Vagina (tissue), 2 donors: ENCODE measurements around the gene MED12L. TPM values are rescaled to one million over a fixed set of nuclear protein-coding genes. Genes with fewer than 3 reads are reported as not detected.

Source experiments
- DNase-seq, 2 donors: peaks; one replicate each; pipeline ENCODE4 v3.0.0-alpha.2; 2017; ENCODE audit errors: extremely low spot score in 2 of 2
- H3K27ac ChIP-seq: fragments of 200-600 bp; sonication (generic); one replicate; pipeline ENCODE4 v1.5.1; 2019
- H3K27me3 ChIP-seq: fragments of 200-600 bp; sonication (generic); one replicate; pipeline ENCODE4 v1.5.1; 2019
- H3K36me3 ChIP-seq, 2 donors: fragments of 200-600 bp; sonication (generic); one replicate each; pipeline ENCODE4 v1.5.1; 2017 to 2019
- H3K4me1 ChIP-seq: fragments of 200-600 bp; sonication (generic); one replicate; pipeline ENCODE4 v1.5.1; 2019
- H3K4me3 ChIP-seq, 2 donors: fragments of 200-600 bp; sonication (generic); 1 replicate in 1 of 2; 2 replicates in 1 of 2; pipeline ENCODE4 v1.5.1; 2016 to 2019
- H3K9me3 ChIP-seq: fragments of 200-600 bp; sonication (generic); one replicate; pipeline ENCODE4 v1.5.1; 2019
- POLR2A ChIP-seq, 2 donors: fragments of 450-650 bp; IDR thresholded peaks; one replicate each; pipeline ENCODE4 v1.6.1; 2017; ENCODE audit warnings: antibody characterized with exemption in 2 of 2, mild to moderate bottlenecking in 2 of 2, moderate library complexity in 2 of 2
- POLR2AphosphoS5 ChIP-seq, 2 donors: sonication (generic); formaldehyde crosslinking; IDR thresholded peaks; one replicate each; pipeline ENCODE4 v1.9.0; 2017; ENCODE audit warnings: antibody characterized with exemption in 2 of 2, mild to moderate bottlenecking in 2 of 2, low read depth in 1 of 2; ENCODE audit not compliant: insufficient read depth in 1 of 2
- intact Hi-C: fragments of 100-400 bp; cut with DNase I; formaldehyde crosslinking; loops from one replicate; pipeline ENCODE4 v1.15.1; 2023
- total RNA-seq: library from RNA; depleted of rRNA; stranded (reverse); fragments of >200 nt; gene quantifications from one replicate; pipeline ENCODE4 v1.2.3, GENCODE V29; 2016
- TF ChIP-seq, protein P1 (sequence below), 3 experiments: fragments of 450-650 bp in 2 of 3; fragments of 200-600 bp in 1 of 3; sonication (generic) in 1 of 3; IDR thresholded peaks; one replicate each; pipeline ENCODE4 v1.5.1; 2017 to 2019; ENCODE audit warnings: antibody characterized with exemption in 3 of 3, mild to moderate bottlenecking in 2 of 3, moderate library complexity in 2 of 3

The MED12L gene
- total RNA-seq, 1 donor from 2014 or later, result 1.7 TPM

DNA sequence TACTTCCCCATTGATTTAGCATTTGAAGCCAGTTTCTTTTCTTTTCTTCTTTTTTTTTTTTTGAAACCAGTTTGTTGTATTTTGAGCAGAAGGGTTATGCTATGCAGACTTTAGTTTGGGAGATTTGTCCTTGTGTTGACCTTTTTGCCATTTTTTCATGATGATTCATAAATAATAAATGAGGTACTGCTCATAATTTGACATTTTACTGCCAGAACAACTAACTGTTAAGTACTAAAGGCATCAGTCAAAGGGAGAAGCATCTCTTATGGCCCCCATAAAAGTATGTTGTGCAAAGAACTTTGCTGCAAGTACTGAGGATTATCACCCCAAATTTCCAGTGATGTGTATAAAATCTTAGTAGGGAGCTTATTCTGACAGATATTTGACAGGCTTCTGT, 232.8 kb downstream of the MED12L start:
- H3K36me3 ChIP-seq, result no peaks in the 10 kb centered on the region
- H3K4me1 ChIP-seq, result peaks cover 8% of the 10 kb centered on the region
- TF ChIP-seq POLR2AphosphoS5 (IDR thresholded peaks at IDR 0.05; ENCODE audit: insufficient read depth in 1 of 2, low read depth in 1 of 2) (no peak), POLR2A (IDR thresholded peaks at IDR 0.05) (no peak)
- TF ChIP-seq, protein P1, sequence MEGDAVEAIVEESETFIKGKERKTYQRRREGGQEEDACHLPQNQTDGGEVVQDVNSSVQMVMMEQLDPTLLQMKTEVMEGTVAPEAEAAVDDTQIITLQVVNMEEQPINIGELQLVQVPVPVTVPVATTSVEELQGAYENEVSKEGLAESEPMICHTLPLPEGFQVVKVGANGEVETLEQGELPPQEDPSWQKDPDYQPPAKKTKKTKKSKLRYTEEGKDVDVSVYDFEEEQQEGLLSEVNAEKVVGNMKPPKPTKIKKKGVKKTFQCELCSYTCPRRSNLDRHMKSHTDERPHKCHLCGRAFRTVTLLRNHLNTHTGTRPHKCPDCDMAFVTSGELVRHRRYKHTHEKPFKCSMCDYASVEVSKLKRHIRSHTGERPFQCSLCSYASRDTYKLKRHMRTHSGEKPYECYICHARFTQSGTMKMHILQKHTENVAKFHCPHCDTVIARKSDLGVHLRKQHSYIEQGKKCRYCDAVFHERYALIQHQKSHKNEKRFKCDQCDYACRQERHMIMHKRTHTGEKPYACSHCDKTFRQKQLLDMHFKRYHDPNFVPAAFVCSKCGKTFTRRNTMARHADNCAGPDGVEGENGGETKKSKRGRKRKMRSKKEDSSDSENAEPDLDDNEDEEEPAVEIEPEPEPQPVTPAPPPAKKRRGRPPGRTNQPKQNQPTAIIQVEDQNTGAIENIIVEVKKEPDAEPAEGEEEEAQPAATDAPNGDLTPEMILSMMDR (IDR thresholded peaks at IDR 0.05), result no peak
- intact Hi-C loops, result no loop called here
- no peaks in the 10 kb centered on the region for H3K27me3 ChIP-seq
- no peak overlapping the region for H3K27ac ChIP-seq
- H3K9me3 ChIP-seq, result no peaks in the 10 kb centered on the region
- H3K4me3 ChIP-seq, result no peak overlapping the region
- DNase-seq, result no peak

DNA sequence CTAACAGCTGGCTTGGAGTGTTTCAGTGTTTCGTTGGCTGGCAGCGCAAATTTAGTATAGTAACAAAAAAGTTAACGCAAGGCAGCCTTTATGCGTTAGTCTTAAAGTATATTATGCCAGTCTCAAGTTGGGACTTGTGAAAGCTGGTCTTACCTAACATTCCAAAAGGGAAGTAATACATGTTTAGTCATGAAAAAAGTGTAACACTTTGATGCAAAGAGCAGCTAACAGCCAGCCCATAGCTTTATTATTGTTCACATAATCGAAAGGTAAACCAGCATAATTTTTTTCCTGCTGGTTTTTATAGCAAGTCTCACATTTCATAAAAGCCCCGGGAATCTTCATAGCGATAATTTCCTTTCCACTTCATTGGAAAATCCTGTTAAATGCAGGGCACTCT, 233.5 kb downstream of the MED12L start:
- peaks cover 8% of the 10 kb centered on the region for H3K4me1 ChIP-seq
- H3K4me3 ChIP-seq, result no peak overlapping the region
- TF ChIP-seq POLR2AphosphoS5 (IDR thresholded peaks at IDR 0.05; ENCODE audit: insufficient read depth in 1 of 2, low read depth in 1 of 2) (peak in 1 of 2 donors; percentile 48), POLR2A (IDR thresholded peaks at IDR 0.05) (no peak)
- TF ChIP-seq, protein P1 (IDR thresholded peaks at IDR 0.05), result no peak
- H3K27ac ChIP-seq, result no peak overlapping the region
- intact Hi-C loops, result no loop called here
- no peak for DNase-seq
- H3K36me3 ChIP-seq, result no peaks in the 10 kb centered on the region
- H3K9me3 ChIP-seq, result no peaks in the 10 kb centered on the region
- H3K27me3 ChIP-seq, result no peaks in the 10 kb centered on the region

DNA sequence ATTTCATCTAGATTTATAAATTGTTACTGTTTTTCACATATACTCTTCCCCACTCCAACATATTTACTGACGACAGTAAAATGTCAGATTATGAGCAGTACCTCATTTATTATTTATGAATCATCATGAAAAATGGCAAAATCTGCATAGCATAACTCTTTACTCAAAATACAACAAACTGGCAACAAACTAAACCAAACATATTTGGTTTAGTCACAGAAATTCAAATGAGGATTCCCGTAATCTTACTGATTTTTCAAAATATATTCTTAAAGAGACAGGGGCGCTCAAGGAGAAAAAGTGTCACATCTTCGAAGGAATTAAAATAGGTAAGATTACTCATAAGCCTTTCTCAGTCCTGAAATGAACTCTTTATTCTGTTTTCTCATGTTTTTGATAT, 234.2 kb downstream of the MED12L start:
- intact Hi-C loops, result no loop called here
- Histone ChIP-seq H3K36me3 (no peaks in the 10 kb centered on the region), H3K4me3 (no peak overlapping the region), H3K4me1 (peaks cover 8% of the 10 kb centered on the region), H3K27me3 (no peaks in the 10 kb centered on the region), H3K27ac (peak overlapping the region; percentile 12), H3K9me3 (no peaks in the 10 kb centered on the region)
- no peak for DNase-seq
- no peak for TF ChIP-seq POLR2A (IDR thresholded peaks at IDR 0.05)
- no peak for TF ChIP-seq POLR2AphosphoS5 (IDR thresholded peaks at IDR 0.05; ENCODE audit: insufficient read depth in 1 of 2, low read depth in 1 of 2)
- TF ChIP-seq, protein P1 (IDR thresholded peaks at IDR 0.05), result no peak

DNA sequence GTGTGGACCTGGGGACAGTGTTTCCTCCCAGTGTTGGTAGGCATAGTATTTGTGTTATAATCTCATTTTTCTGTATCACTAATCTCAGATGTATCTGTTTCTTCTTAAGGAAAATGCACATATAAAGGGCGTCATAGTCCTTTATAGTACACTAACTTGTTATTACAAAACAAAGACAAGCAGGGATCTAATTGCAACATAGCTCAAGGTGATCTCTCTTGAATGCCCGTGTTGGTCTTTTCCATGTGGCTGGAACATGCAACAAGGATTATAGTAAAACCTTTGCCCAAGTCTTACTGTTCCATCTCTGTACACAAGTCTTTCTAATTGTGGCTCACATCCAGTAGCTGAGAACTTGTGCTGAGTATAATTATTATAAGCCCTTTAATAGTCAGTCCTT, 234.7 kb downstream of the MED12L start:
- TF ChIP-seq, protein P1 (IDR thresholded peaks at IDR 0.05), result no peak
- peak in 1 of 2 donors; percentile 41 for TF ChIP-seq POLR2AphosphoS5 (IDR thresholded peaks at IDR 0.05; ENCODE audit: insufficient read depth in 1 of 2, low read depth in 1 of 2)
- Histone ChIP-seq H3K4me1 (peaks cover 8% of the 10 kb centered on the region), H3K36me3 (no peaks in the 10 kb centered on the region), H3K27me3 (no peaks in the 10 kb centered on the region), H3K9me3 (no peaks in the 10 kb centered on the region), H3K27ac (peak overlapping the region; percentile 12), H3K4me3 (no peak overlapping the region)
- intact Hi-C loops, result no loop called here
- DNase-seq, result no peak

DNA sequence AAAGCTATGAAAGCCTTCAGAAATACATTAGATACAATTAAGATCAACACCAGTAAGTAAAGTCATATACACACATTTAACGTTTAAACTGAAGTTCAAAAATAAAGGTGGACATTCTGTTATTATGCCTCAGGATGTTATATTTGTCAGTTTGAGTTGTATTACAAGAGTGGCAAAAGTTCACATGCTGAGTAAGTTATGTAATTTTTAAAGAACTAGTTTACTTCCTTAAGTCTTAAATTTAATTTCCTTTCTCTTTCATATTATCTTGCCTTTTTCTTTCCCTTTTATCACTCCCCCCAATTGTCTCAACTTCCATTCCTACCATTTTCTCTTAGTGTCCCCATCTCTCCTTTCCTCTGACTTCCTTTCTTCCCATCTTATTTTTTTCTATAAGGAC, 236.1 kb downstream of the MED12L start:
- no peak for DNase-seq
- Histone ChIP-seq H3K36me3 (no peaks in the 10 kb centered on the region), H3K4me1 (peaks cover 8% of the 10 kb centered on the region), H3K9me3 (no peaks in the 10 kb centered on the region), H3K27ac (no peak overlapping the region), H3K27me3 (no peaks in the 10 kb centered on the region), H3K4me3 (no peak overlapping the region)
- intact Hi-C loops, result no loop called here
- TF ChIP-seq, protein P1 (IDR thresholded peaks at IDR 0.05), result no peak
- no peak for TF ChIP-seq POLR2A (IDR thresholded peaks at IDR 0.05)
- no peak for TF ChIP-seq POLR2AphosphoS5 (IDR thresholded peaks at IDR 0.05; ENCODE audit: insufficient read depth in 1 of 2, low read depth in 1 of 2)
